Measurements from ENCODE around the gene ANO2.

ANO2 gene

DNA sequence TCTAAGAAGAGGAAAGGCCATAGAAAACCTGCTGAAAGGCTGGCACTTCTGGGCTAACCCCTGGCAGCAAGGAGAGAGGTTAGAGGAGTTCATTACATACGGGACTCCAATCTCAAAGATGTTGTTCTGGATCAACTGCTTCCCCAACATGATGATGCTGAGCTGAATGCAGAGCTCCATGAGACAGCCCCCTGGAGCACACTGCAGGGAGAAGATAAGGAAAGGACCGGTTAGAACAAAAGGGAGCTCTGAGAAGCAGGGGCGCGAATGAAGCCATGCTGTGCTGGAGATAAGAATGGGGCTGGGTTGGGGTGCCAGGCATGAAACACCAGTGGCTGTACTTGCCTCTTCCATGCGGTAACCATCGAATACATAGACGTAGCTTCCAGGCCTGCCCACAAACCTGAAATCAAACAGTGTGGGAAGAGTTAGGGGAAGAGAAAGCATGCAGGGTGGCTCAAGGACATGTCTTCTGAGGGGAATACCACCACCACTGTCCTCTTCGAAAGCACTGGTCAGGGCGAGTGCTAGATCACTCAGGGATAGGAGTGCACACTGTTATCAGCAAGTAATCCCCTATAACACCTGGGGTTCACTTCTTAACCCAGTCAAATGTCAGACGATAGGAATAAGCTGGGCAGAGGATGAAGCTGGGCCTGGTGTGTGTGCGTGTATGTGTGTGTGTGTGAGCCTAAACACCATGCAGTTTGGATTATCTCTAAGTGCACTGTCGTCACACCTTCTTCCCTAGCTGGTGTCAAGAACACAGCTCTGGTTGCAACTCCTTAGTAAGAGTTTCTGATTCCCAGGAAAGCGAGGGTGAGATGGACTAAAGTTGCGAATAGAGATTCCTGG lies 332.3 kb downstream of the ANO2 start:
- TF ChIP-seq, protein P1, sequence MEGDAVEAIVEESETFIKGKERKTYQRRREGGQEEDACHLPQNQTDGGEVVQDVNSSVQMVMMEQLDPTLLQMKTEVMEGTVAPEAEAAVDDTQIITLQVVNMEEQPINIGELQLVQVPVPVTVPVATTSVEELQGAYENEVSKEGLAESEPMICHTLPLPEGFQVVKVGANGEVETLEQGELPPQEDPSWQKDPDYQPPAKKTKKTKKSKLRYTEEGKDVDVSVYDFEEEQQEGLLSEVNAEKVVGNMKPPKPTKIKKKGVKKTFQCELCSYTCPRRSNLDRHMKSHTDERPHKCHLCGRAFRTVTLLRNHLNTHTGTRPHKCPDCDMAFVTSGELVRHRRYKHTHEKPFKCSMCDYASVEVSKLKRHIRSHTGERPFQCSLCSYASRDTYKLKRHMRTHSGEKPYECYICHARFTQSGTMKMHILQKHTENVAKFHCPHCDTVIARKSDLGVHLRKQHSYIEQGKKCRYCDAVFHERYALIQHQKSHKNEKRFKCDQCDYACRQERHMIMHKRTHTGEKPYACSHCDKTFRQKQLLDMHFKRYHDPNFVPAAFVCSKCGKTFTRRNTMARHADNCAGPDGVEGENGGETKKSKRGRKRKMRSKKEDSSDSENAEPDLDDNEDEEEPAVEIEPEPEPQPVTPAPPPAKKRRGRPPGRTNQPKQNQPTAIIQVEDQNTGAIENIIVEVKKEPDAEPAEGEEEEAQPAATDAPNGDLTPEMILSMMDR (IDR thresholded peaks at IDR 0.05; ENCODE audit: low read depth, low read length, missing control alignments), result no peak
- no peak overlapping the region for H3K4me3 ChIP-seq (replicated peaks; ENCODE audit: low read depth, low read length)
- DNase-seq (ENCODE audit: extremely low read depth, low read depth), result no peak

DNA sequence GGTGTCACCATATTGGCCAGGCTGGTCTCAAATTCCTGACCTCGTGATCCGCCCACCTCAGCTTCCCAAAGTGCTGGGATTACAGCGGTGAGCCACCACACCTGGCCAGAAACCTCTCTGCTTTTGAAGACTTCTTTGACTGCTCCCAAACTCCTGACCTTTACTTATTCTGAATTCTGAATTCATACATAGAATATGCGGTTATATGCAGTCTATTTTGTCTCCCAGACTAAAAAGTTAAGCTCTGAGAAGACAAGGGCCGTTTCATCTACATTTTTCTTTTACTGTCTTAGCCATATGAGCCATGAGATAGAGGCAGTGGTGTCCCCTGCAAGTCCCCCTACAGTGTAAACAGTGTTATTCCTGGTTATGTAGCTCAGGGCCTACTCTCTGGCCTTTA lies 333.9 kb downstream of the ANO2 start:
- H3K4me3 ChIP-seq (replicated peaks; ENCODE audit: low read depth, low read length), result no peak overlapping the region
- TF ChIP-seq, protein P1 (IDR thresholded peaks at IDR 0.05; ENCODE audit: low read depth, low read length, missing control alignments), result no peak
- DNase-seq (ENCODE audit: extremely low read depth, low read depth), result no peak

DNA sequence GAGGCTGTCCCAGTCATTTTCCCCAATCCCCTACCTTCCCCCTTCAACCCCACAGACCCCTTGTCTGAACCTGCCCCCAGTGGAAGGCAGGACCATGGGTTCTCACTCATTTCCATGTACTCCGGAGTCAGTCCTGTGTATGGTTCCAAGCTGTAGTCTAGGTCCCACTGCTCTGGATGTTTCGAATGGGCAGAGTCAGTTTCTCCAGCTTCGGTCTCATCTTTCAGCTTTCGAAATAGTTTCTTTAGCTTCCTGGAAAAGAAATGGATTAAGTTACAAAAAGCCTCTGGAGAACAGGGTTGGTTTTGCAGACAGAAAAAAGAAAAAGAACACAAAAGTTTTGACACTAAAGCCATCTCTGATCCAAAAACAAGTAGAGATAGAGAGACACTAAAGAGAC lies 345.7 kb downstream of the ANO2 start:
- H3K4me3 ChIP-seq (replicated peaks; ENCODE audit: low read depth, low read length), result no peak overlapping the region
- DNase-seq (ENCODE audit: extremely low read depth, low read depth), result no peak
- TF ChIP-seq, protein P1 (IDR thresholded peaks at IDR 0.05; ENCODE audit: low read depth, low read length, missing control alignments), result no peak

DNA sequence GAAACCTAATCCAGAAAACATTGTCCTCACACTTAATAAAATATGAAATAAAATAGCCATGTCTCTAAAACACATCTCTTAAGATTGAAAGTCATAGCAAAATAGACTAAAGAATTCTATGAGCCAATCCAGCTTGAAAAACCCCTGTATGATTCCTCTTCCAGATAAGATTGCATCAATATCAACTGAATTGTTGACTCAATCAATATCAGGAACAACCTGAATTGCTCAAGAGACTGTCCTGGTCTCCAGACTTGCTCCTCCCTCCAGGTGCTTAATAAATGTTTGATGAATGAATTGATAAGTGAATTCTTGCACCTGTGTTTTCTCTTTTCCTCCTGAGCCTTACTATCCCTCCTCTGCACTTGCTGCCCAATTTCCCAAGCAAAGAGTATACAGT lies 351.1 kb downstream of the ANO2 start:
- H3K4me3 ChIP-seq (replicated peaks; ENCODE audit: low read depth, low read length), result no peak overlapping the region
- DNase-seq (ENCODE audit: extremely low read depth, low read depth), result no peak
- TF ChIP-seq, protein P1 (IDR thresholded peaks at IDR 0.05; ENCODE audit: low read depth, low read length, missing control alignments), result no peak

DNA sequence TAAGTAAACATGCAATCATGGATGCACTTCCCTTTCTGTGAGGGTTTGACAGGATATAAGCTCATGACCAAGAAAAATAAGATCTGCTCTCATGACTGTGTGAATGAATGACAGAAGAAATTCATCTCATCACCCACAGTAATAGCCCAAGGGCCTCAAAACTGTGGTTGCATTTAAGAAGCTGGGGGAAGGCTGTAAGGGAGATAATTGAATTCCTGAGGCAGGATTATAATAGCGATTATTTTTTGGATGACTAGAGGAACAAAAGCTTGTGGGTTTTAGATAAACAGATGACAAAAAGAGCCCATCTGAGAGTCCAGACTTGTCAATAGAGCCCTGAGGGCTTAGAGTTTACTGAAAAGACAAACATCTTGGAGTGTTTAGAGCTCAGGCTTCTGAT lies 352.0 kb downstream of the ANO2 start:
- TF ChIP-seq, protein P1 (IDR thresholded peaks at IDR 0.05; ENCODE audit: low read depth, low read length, missing control alignments), result no peak
- no peak for DNase-seq (ENCODE audit: extremely low read depth, low read depth)
- H3K4me3 ChIP-seq (replicated peaks; ENCODE audit: low read depth, low read length), result no peak overlapping the region

DNA sequence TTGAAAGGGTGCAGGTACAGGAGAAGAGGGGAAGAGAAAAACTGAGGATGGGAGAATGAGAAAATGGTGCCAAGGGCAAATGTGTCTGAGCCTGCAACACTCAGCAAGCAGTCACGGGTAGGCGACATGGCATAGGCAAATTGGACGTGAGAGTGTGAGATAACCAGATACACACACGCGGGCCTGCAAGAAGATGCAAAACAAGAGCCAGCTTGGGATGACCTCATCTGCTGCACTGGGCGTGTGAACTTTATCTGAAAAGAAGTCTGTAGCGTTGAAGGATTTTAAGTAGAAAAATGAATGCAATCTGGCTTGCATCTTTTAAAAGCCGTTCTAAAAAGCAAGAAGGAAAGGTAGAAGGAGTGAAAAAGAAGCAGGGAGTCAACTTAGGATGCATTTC lies 352.7 kb downstream of the ANO2 start:
- no peak overlapping the region for H3K4me3 ChIP-seq (replicated peaks; ENCODE audit: low read depth, low read length)
- TF ChIP-seq, protein P1 (IDR thresholded peaks at IDR 0.05; ENCODE audit: low read depth, low read length, missing control alignments), result no peak
- no peak for DNase-seq (ENCODE audit: extremely low read depth, low read depth)
